ENCODE data around the gene TRIP6.

- TF ChIP-seq EZH2 (IDR thresholded peaks at IDR 0.05; ENCODE audit: borderline replicate concordance, low read length) = no peak
- TF ChIP-seq, protein P1, sequence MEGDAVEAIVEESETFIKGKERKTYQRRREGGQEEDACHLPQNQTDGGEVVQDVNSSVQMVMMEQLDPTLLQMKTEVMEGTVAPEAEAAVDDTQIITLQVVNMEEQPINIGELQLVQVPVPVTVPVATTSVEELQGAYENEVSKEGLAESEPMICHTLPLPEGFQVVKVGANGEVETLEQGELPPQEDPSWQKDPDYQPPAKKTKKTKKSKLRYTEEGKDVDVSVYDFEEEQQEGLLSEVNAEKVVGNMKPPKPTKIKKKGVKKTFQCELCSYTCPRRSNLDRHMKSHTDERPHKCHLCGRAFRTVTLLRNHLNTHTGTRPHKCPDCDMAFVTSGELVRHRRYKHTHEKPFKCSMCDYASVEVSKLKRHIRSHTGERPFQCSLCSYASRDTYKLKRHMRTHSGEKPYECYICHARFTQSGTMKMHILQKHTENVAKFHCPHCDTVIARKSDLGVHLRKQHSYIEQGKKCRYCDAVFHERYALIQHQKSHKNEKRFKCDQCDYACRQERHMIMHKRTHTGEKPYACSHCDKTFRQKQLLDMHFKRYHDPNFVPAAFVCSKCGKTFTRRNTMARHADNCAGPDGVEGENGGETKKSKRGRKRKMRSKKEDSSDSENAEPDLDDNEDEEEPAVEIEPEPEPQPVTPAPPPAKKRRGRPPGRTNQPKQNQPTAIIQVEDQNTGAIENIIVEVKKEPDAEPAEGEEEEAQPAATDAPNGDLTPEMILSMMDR (conservative IDR thresholded peaks at IDR 0.05 in 1 of 2, IDR thresholded peaks at IDR 0.05 in 1 of 2; ENCODE audit: extremely low read depth in 1 of 2, insufficient read depth in 1 of 2, low read depth in 1 of 2, low read length in 2 of 2) = no peak
Measured at GRCh38 chr7:100891568-100892247, 24.5 kb downstream of the TRIP6 start.
